ES-I3 (cell line): ENCODE data around the gene CBX4.
"Not testable (repeated sequence)": the region's sequence is repeated elsewhere in the genome, so short reads cannot be mapped to it uniquely, and the experiment has no call there.

Source experiments
- H3K36me3 ChIP-seq: 2 replicates; pipeline ENCODE4 v1.6.1; 2013; ENCODE audit warnings: mild to moderate bottlenecking, low read length, control low read depth, moderate library complexity; ENCODE audit not compliant: insufficient read depth
- H3K4me1 ChIP-seq: 2 replicates; pipeline ENCODE4 v1.6.1; 2013; ENCODE audit warnings: mild to moderate bottlenecking, control low read depth, low read length; ENCODE audit not compliant: insufficient read depth
- H3K9ac ChIP-seq: 2 replicates; pipeline ENCODE4 v1.6.1; 2013; ENCODE audit warnings: low read depth, mild to moderate bottlenecking, low read length, moderate library complexity
- H3K9me3 ChIP-seq: 2 replicates; pipeline ENCODE4 v1.6.1; 2013; ENCODE audit warnings: mild to moderate bottlenecking, low read length, moderate library complexity; ENCODE audit not compliant: control insufficient read depth, insufficient read depth

The CBX4 gene

GRCh38 chr17:79865351-79866210 lies 26.3 kb upstream of the CBX4 start:
- no peaks in the 10 kb centered on the region for H3K9me3 ChIP-seq
- H3K4me1 ChIP-seq = peaks cover 7% of the 10 kb centered on the region
- no peak overlapping the region for H3K9ac ChIP-seq

GRCh38 chr17:79864617-79865250 lies 25.5 kb upstream of the CBX4 start:
- Histone ChIP-seq H3K9ac (no peak overlapping the region), H3K36me3 (no peaks in the 10 kb centered on the region), H3K4me1 (peaks cover 7% of the 10 kb centered on the region), H3K9me3 (no peaks in the 10 kb centered on the region)

More at GRCh38 chr17:79865351-79866210, 26.3 kb upstream of the CBX4 start:
- no peaks in the 10 kb centered on the region for H3K36me3 ChIP-seq

DNA sequence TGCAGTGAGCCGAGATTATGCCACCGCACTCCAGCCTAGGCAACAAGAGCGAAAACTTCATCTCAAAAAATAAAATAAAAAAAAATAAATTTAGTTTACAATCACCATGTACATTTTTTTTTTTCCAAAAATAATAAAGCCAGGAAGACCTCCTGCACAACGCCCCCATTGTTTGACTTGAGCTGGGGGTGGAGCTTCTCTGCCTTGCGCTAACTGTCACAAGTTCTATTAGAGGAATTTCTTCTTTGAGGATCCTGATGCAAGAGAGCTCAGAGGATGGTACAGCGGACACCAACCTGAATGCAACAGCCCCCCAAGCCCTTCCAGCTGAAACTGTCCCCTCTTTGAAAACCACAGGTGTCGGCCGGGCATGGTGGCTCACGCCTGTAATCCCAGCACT lies 24.9 kb upstream of the CBX4 start:
- no peaks in the 10 kb centered on the region for H3K36me3 ChIP-seq
- H3K4me1 ChIP-seq = peaks cover 3% of the 10 kb centered on the region
- no peaks in the 10 kb centered on the region for H3K9me3 ChIP-seq
- H3K9ac ChIP-seq = no peak overlapping the region

- no peak overlapping the region for H3K9ac ChIP-seq
- no peaks in the 10 kb centered on the region; the same call in 1 of the 2 replicates for H3K4me1 ChIP-seq
- H3K9me3 ChIP-seq = no peaks in the 10 kb centered on the region
- no peaks in the 10 kb centered on the region for H3K36me3 ChIP-seq
Measured at GRCh38 chr17:79862771-79863440, 23.7 kb upstream of the CBX4 start.

- Histone ChIP-seq H3K4me1 (no peaks in the 10 kb centered on the region; the same call in 1 of the 2 replicates), H3K9ac (no peak overlapping the region)
Measured at GRCh38 chr17:79862238-79862637, 23.0 kb upstream of the CBX4 start.

GRCh38 chr17:79861413-79862216 lies 22.4 kb upstream of the CBX4 start:
- H3K4me1 ChIP-seq = no peaks in the 10 kb centered on the region; the same call in 1 of the 2 replicates
- no peaks in the 10 kb centered on the region for H3K36me3 ChIP-seq
- H3K9ac ChIP-seq = no peak overlapping the region
- no peaks in the 10 kb centered on the region for H3K9me3 ChIP-seq

More at GRCh38 chr17:79862238-79862637, 23.0 kb upstream of the CBX4 start:
- Histone ChIP-seq H3K9me3 (no peaks in the 10 kb centered on the region), H3K36me3 (no peaks in the 10 kb centered on the region)

DNA sequence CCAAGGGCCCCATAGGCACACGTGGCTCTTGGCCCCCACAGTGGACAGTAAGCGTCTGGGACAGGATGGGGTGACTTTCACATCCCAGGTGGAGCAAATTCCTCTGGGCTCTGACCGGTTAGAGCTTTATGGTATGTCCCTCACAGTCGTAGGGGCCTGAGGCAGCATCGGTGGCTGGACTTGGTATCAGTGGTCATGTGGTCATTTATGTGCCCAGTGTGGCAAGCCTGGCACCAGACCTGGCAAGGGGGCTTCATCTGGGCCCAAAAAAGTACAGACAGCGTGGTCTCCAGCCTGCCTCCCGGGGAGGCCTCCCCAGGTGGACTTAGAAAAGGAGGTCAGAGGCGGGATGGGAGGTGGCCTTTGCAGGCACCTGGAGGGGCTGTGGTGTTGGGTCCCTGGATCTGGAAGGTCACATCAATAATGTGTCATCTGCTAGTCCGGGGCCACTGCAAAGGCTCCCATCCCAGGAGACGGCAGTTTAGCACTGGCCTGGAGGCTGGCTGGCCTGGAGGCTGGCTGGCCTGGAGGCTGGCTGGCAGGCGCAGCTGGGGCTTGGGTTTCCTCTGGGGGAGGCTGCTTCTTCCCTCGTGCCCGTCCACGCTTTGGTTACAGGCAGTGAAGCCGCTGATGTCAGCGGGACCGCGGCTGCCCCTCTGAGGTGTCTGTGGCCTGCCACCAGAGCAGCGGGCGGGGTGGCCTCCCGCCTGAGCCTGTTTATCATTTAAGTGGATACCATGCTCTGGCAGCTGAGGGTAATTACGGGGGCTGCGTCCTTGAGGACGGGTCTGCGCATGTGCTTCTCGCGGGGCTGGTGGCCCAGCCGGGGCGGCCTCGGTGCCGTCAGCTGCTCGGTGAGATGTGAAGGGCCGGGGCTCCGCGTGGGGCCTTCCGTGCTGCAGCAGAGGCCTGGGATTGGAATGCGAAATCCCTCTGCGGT lies 20.7 kb upstream of the CBX4 start:
- H3K36me3 ChIP-seq = no peaks in the 10 kb centered on the region
- no peak overlapping the region for H3K9ac ChIP-seq
- no peaks in the 10 kb centered on the region; the same call in 1 of the 2 replicates for H3K4me1 ChIP-seq
- no peaks in the 10 kb centered on the region for H3K9me3 ChIP-seq

DNA sequence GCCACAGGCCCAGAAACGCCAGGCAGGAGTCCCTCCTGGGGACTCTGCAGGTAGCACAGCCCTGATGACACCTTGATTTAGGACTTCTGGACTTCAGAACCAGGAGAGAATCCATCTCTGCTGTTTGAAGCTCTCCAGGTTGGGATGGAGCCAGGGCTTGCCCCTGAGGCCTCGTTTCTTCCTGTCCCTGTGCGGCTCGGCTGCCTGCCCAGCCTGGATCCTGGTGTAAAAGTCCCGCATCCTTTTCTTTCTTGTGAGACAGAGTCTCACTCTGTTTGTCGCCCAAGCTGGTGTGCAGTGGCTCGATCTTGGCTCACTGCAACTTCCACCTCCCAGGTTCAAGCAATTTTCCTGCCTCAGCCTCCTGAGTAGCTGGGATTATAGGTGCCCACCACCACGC lies 17.9 kb upstream of the CBX4 start:
- no peaks in the 10 kb centered on the region for H3K9me3 ChIP-seq
- no peaks in the 10 kb centered on the region; the same call in 1 of the 2 replicates for H3K4me1 ChIP-seq
- no peaks in the 10 kb centered on the region for H3K36me3 ChIP-seq
- H3K9ac ChIP-seq = no peak overlapping the region

DNA sequence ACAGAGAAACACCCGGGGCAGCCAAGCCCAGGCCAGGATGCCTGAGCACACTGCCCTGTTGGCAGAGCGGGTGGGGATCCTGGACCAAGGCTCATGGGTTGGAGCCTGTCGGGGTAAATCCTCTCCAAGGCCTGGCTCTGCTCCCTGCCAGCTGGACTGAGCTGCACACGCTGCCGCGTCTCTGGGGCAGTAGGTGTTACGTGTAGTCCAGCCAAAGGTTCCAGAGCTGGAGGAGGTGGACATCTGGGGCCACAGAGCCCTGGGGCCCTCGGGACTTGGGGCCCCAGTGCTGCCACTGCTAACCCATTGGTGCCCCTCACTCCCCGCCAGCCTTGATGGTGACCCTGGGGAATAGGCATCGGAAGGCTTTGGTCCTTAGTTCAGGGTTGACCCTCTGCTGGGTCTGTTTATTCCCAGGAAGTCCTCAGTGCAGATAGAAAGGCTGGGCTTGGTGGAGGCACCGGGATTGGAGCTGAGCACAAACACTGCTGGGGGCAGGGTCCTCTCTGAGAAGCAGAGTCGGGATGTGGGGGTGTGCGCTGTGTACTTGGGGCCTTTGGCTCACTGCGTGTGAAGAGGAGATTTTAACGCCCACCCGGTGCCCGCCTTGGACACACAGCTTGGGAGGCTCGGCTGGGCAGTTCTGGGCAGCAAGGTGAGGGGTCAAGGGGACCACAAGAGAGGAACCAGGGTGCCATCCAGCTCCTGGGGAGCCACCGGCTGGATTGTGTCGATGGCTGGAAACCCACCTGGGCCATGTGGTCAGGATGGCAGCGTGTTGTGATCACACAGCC lies 16.3 kb upstream of the CBX4 start:
- Histone ChIP-seq H3K9ac (no peak overlapping the region), H3K36me3 (no peaks in the 10 kb centered on the region), H3K4me1 (no peaks in the 10 kb centered on the region; the same call in 1 of the 2 replicates), H3K9me3 (no peaks in the 10 kb centered on the region)

DNA sequence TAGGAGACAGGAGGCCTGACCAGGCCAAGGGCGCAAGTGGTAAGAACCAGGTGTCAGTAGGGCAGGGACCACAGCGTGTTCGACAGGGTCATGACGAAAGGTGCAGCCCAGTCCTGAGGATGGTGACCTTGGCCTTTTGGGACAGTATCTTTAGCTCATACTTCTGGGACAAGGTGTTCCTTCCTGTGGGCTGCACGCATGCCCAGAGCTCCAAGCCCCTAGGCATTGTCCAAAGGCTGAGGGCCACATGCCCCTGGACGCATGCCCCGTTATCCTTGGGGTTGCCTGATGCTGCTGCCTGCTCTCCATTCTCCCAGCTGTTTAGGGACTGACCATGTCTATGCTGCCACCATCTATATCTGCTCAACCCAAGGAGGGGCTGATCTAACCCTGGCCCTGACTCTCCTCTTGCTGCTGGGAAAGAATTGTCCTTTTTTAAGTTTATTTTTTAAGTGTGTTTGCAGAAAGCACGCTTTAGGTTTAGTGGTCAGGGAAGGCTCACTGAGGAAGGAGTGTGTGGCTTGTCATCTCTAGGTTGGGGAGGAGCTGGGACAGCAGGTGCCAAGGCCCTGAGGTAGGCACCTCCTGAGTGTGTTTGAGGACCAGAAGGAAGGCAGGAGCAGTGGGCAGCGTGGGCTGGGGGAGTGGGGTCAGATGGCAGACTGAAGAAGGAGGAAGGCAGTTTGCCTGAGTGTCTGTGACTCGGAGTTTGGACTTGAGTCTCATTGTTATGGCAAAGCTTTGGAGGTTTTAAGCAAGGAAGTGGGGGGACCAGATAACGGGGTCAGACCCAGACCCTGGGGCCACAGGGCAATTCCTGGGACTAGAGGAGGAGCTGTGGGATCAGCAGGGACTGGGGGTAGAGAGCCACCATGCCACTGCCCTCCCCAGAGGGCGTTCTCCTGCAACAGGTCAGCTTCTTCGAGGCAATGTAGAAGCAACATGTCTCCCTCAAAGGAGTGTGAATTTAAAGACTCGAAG lies 15.1 kb upstream of the CBX4 start:
- Histone ChIP-seq H3K9ac (no peak overlapping the region), H3K9me3 (no peaks in the 10 kb centered on the region), H3K36me3 (no peaks in the 10 kb centered on the region), H3K4me1 (no peaks in the 10 kb centered on the region; the same call in 1 of the 2 replicates)

GRCh38 chr17:79853168-79853567 lies 13.9 kb upstream of the CBX4 start:
- H3K4me1 ChIP-seq, H3K36me3 ChIP-seq, H3K9ac ChIP-seq, H3K9me3 ChIP-seq: not testable (repeated sequence)

GRCh38 chr17:79852748-79853147 lies 13.5 kb upstream of the CBX4 start:
- H3K9ac ChIP-seq = no peak overlapping the region
- no peaks in the 10 kb centered on the region; the same call in 1 of the 2 replicates for H3K4me1 ChIP-seq
- H3K9me3 ChIP-seq = no peaks in the 10 kb centered on the region
- no peaks in the 10 kb centered on the region for H3K36me3 ChIP-seq
